Activated CD4-positive, alpha-beta T cell treated with anti-CD3 and anti-CD28 coated beads, Interleukin-2, amount 10 ng/mL, durations not matched to agents 7 days and 5 days (primary cell): ENCODE data around the gene GLRX5. TPM values are rescaled to one million over a fixed set of nuclear protein-coding genes. Genes with fewer than 3 reads are reported as not detected.

Experiments
- CTCF ChIA-PET: fragments of 350-600 bp; sonication (Branson Sonifier 250); formaldehyde crosslinking; loops from one replicate; lab custom pipeline; 2021; ENCODE audit warnings: antibody characterized with exemption; lab: Charles Lee
- POLR2A ChIA-PET: fragments of 350-600 bp; sonication (Branson Sonifier 250); formaldehyde crosslinking; loops from one replicate; lab custom pipeline; 2021; ENCODE audit warnings: antibody characterized with exemption; lab: Charles Lee
- DNase-seq: peaks from one replicate; pipeline ENCODE4 v3.0.0-alpha.2; 2020
- H3K27ac Mint-ChIP-seq: one replicate; pipeline ENCODE4 v1.8.0; 2021; ENCODE audit warnings: mild to moderate bottlenecking, moderate library complexity, mixed read lengths
- H3K27me3 Mint-ChIP-seq: one replicate; pipeline ENCODE4 v1.8.0; 2021; ENCODE audit warnings: mixed read lengths
- H3K36me3 Mint-ChIP-seq: one replicate; pipeline ENCODE4 v1.8.0; 2021; ENCODE audit warnings: low read depth, mixed read lengths
- H3K4me1 Mint-ChIP-seq: one replicate; pipeline ENCODE4 v1.8.0; 2021; ENCODE audit warnings: mixed read lengths
- H3K4me3 Mint-ChIP-seq: one replicate; pipeline ENCODE4 v1.8.0; 2021; ENCODE audit warnings: mild to moderate bottlenecking, moderate library complexity, mixed read lengths
- H3K9me3 Mint-ChIP-seq: one replicate; pipeline ENCODE4 v1.8.0; 2021; ENCODE audit warnings: mixed read lengths
- total RNA-seq, 2 experiments: library from RNA; stranded (reverse); gene quantifications; one replicate each; pipeline ENCODE4 v1.2.3, GENCODE V29; 2021

GLRX5 gene
- total RNA-seq, 2 experiments from 2014 or later: 36.6 to 51.2 TPM

GRCh38 chr14:95541932-95542930 lies 7.4 kb downstream of the GLRX5 start:
- no peak overlapping the region for H3K4me3 Mint-ChIP-seq
- no peak for DNase-seq
- H3K4me1 Mint-ChIP-seq: peaks cover 12% of the 10 kb centered on the region
- H3K27me3 Mint-ChIP-seq: no peaks in the 10 kb centered on the region
- H3K27ac Mint-ChIP-seq: no peak overlapping the region
- CTCF ChIA-PET: interaction anchor here (0.9 to 1.7 kb wide), 2 partner anchors 14 to 15 kb away, joined by 3 to 5 read pairs; no protein-coding TSS in a partner anchor
- H3K9me3 Mint-ChIP-seq: no peaks in the 10 kb centered on the region
- POLR2A ChIA-PET: no interaction called here
- H3K36me3 Mint-ChIP-seq: peaks cover 8% of the 10 kb centered on the region

DNA sequence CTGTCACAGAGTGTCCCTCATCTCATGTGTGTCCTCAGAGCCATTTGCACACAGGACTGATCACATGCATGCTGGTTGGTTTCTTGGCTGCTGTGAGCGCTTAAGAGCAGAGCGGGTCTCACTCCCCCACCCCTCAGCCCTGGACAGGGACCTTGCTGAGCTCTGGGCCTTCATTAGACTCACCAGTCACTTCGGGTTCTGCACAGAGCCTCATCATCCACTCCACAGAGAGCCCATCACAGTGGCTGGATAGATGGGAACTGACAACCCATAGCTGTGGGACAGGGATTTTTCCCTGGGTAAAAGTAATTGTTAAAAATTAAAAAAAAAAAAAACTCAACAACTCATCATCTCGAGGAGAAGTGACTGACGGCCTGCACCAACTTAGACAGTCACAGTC lies 8.2 kb downstream of the GLRX5 start:
- POLR2A ChIA-PET: no interaction called here
- no peak for DNase-seq
- CTCF ChIA-PET: interaction anchor here (0.9 kb wide), 1 partner anchor 16 kb away, joined by 3 read pairs; no protein-coding TSS in a partner anchor
- no peaks in the 10 kb centered on the region for H3K9me3 Mint-ChIP-seq
- H3K4me1 Mint-ChIP-seq: peaks cover 6% of the 10 kb centered on the region
- H3K27me3 Mint-ChIP-seq: no peaks in the 10 kb centered on the region
- H3K4me3 Mint-ChIP-seq: no peak overlapping the region
- peaks cover 8% of the 10 kb centered on the region for H3K36me3 Mint-ChIP-seq
- H3K27ac Mint-ChIP-seq: no peak overlapping the region

DNA sequence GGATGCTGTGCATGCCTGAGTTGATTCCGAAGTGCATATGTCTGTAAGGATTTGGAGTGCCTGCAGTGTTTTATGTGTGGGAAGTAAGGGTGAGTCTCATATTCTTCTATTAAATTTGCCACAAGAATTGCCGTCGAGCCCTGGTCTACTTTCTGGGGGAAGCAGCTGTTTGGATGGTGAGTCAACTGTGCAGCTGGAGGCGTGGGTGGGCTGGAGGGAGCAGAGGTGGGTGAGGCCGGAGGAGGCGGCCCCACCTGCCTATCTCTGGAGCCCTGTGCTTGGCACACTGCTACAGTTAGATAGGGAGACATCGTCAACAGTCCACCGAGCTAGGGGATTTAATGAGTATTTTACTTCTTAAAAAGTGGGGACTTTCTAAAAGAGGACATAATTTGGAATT lies 9.7 kb downstream of the GLRX5 start:
- Mint-ChIP-seq H3K4me1 (no peaks in the 10 kb centered on the region), H3K27me3 (no peaks in the 10 kb centered on the region), H3K9me3 (no peaks in the 10 kb centered on the region), H3K4me3 (no peak overlapping the region), H3K27ac (no peak overlapping the region), H3K36me3 (peaks cover 8% of the 10 kb centered on the region)
- DNase-seq: no peak
- CTCF ChIA-PET: no interaction called here
- POLR2A ChIA-PET: no interaction called here

GRCh38 chr14:95545515-95546168 lies 10.8 kb downstream of the GLRX5 start:
- no peaks in the 10 kb centered on the region for H3K27me3 Mint-ChIP-seq
- no peaks in the 10 kb centered on the region for H3K4me1 Mint-ChIP-seq
- H3K27ac Mint-ChIP-seq: no peak overlapping the region
- H3K36me3 Mint-ChIP-seq: peaks cover 8% of the 10 kb centered on the region
- CTCF ChIA-PET: interaction anchor here (0.6 kb wide), 1 partner anchor 216 kb away, joined by 3 read pairs; no protein-coding TSS in a partner anchor
- POLR2A ChIA-PET: no interaction called here
- no peak for DNase-seq
- no peaks in the 10 kb centered on the region for H3K9me3 Mint-ChIP-seq
- no peak overlapping the region for H3K4me3 Mint-ChIP-seq

- H3K4me3 Mint-ChIP-seq: no peak overlapping the region
- no peak for DNase-seq
- H3K27me3 Mint-ChIP-seq: no peaks in the 10 kb centered on the region
- ChIA-PET POLR2A (interaction anchor here (0.5 kb wide), 1 partner anchor 652 kb away, joined by 4 read pairs; no protein-coding TSS in a partner anchor), CTCF (no interaction called here)
- H3K9me3 Mint-ChIP-seq: no peaks in the 10 kb centered on the region
- no peak overlapping the region for H3K27ac Mint-ChIP-seq
- no peaks in the 10 kb centered on the region for H3K4me1 Mint-ChIP-seq
- H3K36me3 Mint-ChIP-seq: peaks cover 8% of the 10 kb centered on the region
Measured at GRCh38 chr14:95547272-95547625, 12.4 kb downstream of the GLRX5 start.

DNA sequence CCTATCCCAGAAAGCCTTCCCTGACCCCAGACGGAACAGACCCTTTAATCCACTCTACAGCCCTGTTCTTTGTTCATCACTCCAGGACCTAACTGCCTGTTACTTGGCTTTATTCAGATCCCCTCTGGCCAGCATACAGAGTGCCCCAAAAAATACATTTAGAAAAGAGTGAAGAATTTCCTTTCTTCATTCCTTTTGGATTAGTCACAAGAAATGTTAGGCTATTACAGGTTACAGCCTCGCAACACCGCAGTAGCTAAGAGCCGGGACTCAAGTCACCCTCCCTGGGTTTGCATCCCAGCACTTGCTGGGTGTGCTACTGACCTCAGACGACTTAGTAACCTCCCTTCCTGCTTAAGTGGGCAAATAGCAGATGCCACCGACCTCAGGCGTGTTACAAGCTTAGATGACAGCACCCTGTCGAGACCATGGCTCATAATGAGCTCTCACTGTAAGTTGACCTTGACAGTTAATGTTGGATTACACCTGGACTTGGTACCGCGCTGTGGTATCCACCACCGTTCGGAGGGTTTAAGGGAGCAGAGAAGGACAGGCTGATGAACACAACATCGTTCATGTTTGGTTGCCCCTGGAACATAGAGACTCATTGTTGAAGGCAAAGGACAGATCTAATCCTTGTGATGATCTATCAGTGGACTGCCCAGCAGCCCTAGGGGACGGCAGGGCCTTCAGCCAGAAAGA lies 12.9 kb downstream of the GLRX5 start:
- H3K27me3 Mint-ChIP-seq: no peaks in the 10 kb centered on the region
- H3K9me3 Mint-ChIP-seq: no peaks in the 10 kb centered on the region
- H3K36me3 Mint-ChIP-seq: peaks cover 8% of the 10 kb centered on the region
- ChIA-PET POLR2A (no interaction called here), CTCF (no interaction called here)
- H3K27ac Mint-ChIP-seq: no peak overlapping the region
- no peaks in the 10 kb centered on the region for H3K4me1 Mint-ChIP-seq
- no peak overlapping the region for H3K4me3 Mint-ChIP-seq
- no peak for DNase-seq

GRCh38 chr14:95548328-95548929 lies 13.6 kb downstream of the GLRX5 start:
- no peak overlapping the region for H3K27ac Mint-ChIP-seq

GRCh38 chr14:95549656-95550585 lies 15.1 kb downstream of the GLRX5 start:
- ChIA-PET POLR2A (no interaction called here), CTCF (no interaction called here)
- Mint-ChIP-seq H3K4me1 (no peaks in the 10 kb centered on the region), H3K9me3 (no peaks in the 10 kb centered on the region), H3K27me3 (no peaks in the 10 kb centered on the region), H3K27ac (no peak overlapping the region), H3K36me3 (peaks cover 4% of the 10 kb centered on the region), H3K4me3 (no peak overlapping the region)
- no peak for DNase-seq

More at GRCh38 chr14:95548328-95548929, 13.6 kb downstream of the GLRX5 start:
- Mint-ChIP-seq H3K4me1 (no peaks in the 10 kb centered on the region), H3K4me3 (no peak overlapping the region), H3K9me3 (no peaks in the 10 kb centered on the region), H3K36me3 (peaks cover 8% of the 10 kb centered on the region), H3K27me3 (no peaks in the 10 kb centered on the region)
- CTCF ChIA-PET: no interaction called here
- DNase-seq: no peak
- POLR2A ChIA-PET: no interaction called here

DNA sequence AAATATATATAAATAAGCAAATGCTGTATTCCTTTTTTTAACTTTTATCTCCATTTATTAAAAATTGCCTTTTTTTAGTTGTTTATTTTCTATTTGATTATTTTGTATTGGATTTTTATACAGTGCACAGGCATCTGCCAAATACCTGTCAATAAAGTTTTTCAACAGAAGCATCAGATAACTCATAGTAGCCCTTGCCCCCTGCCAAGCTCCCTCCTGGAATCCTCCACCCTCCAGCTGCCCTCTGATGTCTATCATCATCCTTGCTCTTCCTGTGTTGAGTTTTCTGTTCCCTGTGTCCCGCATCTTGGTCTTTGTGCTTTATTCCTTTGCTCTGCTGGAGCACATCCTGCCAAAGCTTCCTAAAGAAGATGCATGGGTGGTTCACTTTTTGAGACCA lies 16.6 kb downstream of the GLRX5 start:
- Mint-ChIP-seq H3K36me3 (no peaks in the 10 kb centered on the region), H3K4me3 (no peak overlapping the region), H3K9me3 (no peaks in the 10 kb centered on the region), H3K4me1 (no peaks in the 10 kb centered on the region), H3K27ac (no peak overlapping the region), H3K27me3 (no peaks in the 10 kb centered on the region)
- ChIA-PET POLR2A (no interaction called here), CTCF (no interaction called here)
- DNase-seq: no peak

- ChIA-PET POLR2A (no interaction called here), CTCF (no interaction called here)
- Mint-ChIP-seq H3K27me3 (no peaks in the 10 kb centered on the region), H3K4me3 (no peak overlapping the region), H3K9me3 (no peaks in the 10 kb centered on the region), H3K27ac (no peak overlapping the region), H3K36me3 (no peaks in the 10 kb centered on the region), H3K4me1 (no peaks in the 10 kb centered on the region)
- DNase-seq: no peak
Measured at GRCh38 chr14:95553141-95553540, 18.3 kb downstream of the GLRX5 start.

DNA sequence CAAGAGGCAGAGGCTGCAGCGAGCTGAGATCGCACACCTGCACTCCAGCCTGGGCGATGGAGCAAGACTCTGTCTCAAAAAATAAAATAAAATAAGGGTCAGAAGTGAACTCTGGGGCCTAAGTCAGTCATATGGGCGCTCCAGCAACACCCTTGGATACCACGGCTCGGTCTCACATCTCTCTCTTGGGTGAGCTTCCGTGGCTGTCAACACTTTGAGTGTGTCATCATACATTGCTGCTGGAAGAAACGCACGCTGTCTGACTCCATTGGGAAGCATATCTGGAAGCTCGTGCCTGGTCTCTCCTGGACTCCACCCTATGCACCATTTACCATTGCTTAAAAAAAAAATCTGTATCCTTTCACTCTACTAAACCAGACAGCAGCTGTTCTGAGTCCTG lies 20.2 kb downstream of the GLRX5 start:
- Mint-ChIP-seq H3K4me3 (no peak overlapping the region), H3K27me3 (no peaks in the 10 kb centered on the region), H3K9me3 (no peaks in the 10 kb centered on the region), H3K27ac (no peak overlapping the region), H3K4me1 (no peaks in the 10 kb centered on the region), H3K36me3 (no peaks in the 10 kb centered on the region)
- no peak for DNase-seq
- CTCF ChIA-PET: interaction anchor here (0.7 to 1.1 kb wide), 2 partner anchors 15 to 21 kb away, joined by 3 read pairs; no protein-coding TSS in a partner anchor
- POLR2A ChIA-PET: no interaction called here

- no peak overlapping the region for H3K27ac Mint-ChIP-seq
- no peaks in the 10 kb centered on the region for H3K9me3 Mint-ChIP-seq
- H3K27me3 Mint-ChIP-seq: peaks cover 6% of the 10 kb centered on the region
- no peak overlapping the region for H3K4me3 Mint-ChIP-seq
- peaks cover 2% of the 10 kb centered on the region for H3K4me1 Mint-ChIP-seq
- no peak for DNase-seq
- H3K36me3 Mint-ChIP-seq: no peaks in the 10 kb centered on the region
- ChIA-PET POLR2A (no interaction called here), CTCF (no interaction called here)
Measured at GRCh38 chr14:95557291-95557690, 22.4 kb downstream of the GLRX5 start.
